HepG2 (cell line): ENCODE results near the gene MGMT. TPM values are rescaled to one million over a fixed set of nuclear protein-coding genes. Genes with fewer than 3 reads are reported as not detected.

Experiments used
- ATAC-seq: fragments of 200-7000 bp; cut with Tn5 transposase; 3 replicates; pipeline ENCODE4 v1.9.1; 2020; ENCODE audit warnings: mild to moderate bottlenecking, moderate library complexity
- BruUV-seq: library from RNA; stranded (reverse); fragments of 400-500 nt; replicated peaks from 2 replicates; lab custom pipeline; 2021; lab: Mats Ljungman, UMichigan
- CTCF ChIA-PET: fragments of 300-600 bp; formaldehyde crosslinking; extraction: SDS; loops from one replicate; lab custom pipeline; 2021; ENCODE audit warnings: low total read pairs, inconsistent platforms, low intra/inter-chr PET ratio; lab: Yijun Ruan, JAX
- POLR2A ChIA-PET: fragments of 350-600 bp; sonication (Branson Sonifier 250); formaldehyde crosslinking; loops from one replicate; lab custom pipeline; 2020; ENCODE audit warnings: antibody characterized with exemption, inconsistent platforms; lab: Yijun Ruan, JAX
- DNase-seq: peaks from one replicate; pipeline ENCODE4 v3.0.0-alpha.2; 2015; ENCODE audit warnings: low spot score
- FAIRE-seq: peaks from 3 replicates; lab custom pipeline; 2011; peaks lifted over from hg19 to GRCh38; lab: Jason Lieb, UNC
- H2AFZ ChIP-seq: one replicate; pipeline ENCODE4 v1.6.1; 2011; ENCODE audit warnings: low read length, inconsistent platforms
- H3K27ac ChIP-seq: fragments of 300-600 bp; 3 replicates; pipeline ENCODE4 v1.8.0; 2011; ENCODE audit warnings: mixed run types, mild to moderate bottlenecking, mixed read lengths, low read length, inconsistent platforms; ENCODE audit not compliant: insufficient read depth; ENCODE audit errors: extremely low read length
- H3K27me3 ChIP-seq, 2 experiments: fragments of 200-600 bp in 1 of 2; 2 replicates in 1 of 2; 3 replicates in 1 of 2; pipeline versions ENCODE4 v1.6.0 to v1.8.0; 2011; ENCODE audit warnings: low read length in 2 of 2, mild to moderate bottlenecking in 2 of 2, moderate library complexity in 2 of 2, inconsistent platforms in 1 of 2; ENCODE audit not compliant: insufficient read depth in 2 of 2, control insufficient read depth in 1 of 2
- H3K36me3 ChIP-seq, 2 experiments: fragments of 200-600 bp in 1 of 2; replicated peaks in 1 of 2; 2 replicates in 1 of 2; 3 replicates in 1 of 2; pipeline versions ENCODE4 v1.5.1 to v1.8.0; 2011; ENCODE audit warnings: low read length in 2 of 2, inconsistent platforms in 1 of 2; ENCODE audit not compliant: insufficient read depth in 2 of 2, control insufficient read depth in 1 of 2
- H3K4me1 ChIP-seq: 2 replicates; pipeline ENCODE4 v1.5.1; 2012; ENCODE audit warnings: low read length, inconsistent platforms; ENCODE audit not compliant: insufficient read depth
- H3K4me2 ChIP-seq: 2 replicates; pipeline ENCODE4 v1.6.0; 2011; ENCODE audit warnings: low read depth, low read length, inconsistent platforms
- H3K4me3 ChIP-seq, 3 experiments: fragments of 200-600 bp in 1 of 3; sonication (generic), shearing (Covaris generic) in 1 of 3; replicated peaks in 1 of 3; 2 replicates each; pipeline ENCODE4 v1.5.1; 2011 to 2016; ENCODE audit warnings: low read length in 3 of 3, inconsistent platforms in 2 of 3, low read depth in 2 of 3, mild to moderate bottlenecking in 2 of 3, control low read depth in 1 of 3, mixed read lengths in 1 of 3; ENCODE audit not compliant: insufficient read depth in 1 of 3
- H3K79me2 ChIP-seq: one replicate; pipeline ENCODE4 v1.6.1; 2011; ENCODE audit warnings: low read length, inconsistent platforms; ENCODE audit not compliant: insufficient read depth
- H3K9ac ChIP-seq: 2 replicates; pipeline ENCODE4 v1.6.0; 2011; ENCODE audit warnings: mild to moderate bottlenecking, low read depth, low read length, inconsistent platforms; ENCODE audit not compliant: insufficient read depth
- H3K9me3 ChIP-seq: 2 replicates; pipeline ENCODE4 v1.5.1; 2012; ENCODE audit warnings: mild to moderate bottlenecking, low read length
- H4K20me1 ChIP-seq: 2 replicates; pipeline ENCODE4 v1.6.0; 2011; ENCODE audit warnings: inconsistent platforms, mild to moderate bottlenecking, low read length, moderate library complexity; ENCODE audit not compliant: insufficient read depth
- FLYWCH1 ChIP-seq: sonication (generic); formaldehyde crosslinking; IDR thresholded peaks from 2 replicates; pipeline ENCODE4 v1.8.1; 2023; ENCODE audit warnings: mild to moderate bottlenecking, missing genetic modification reagents
- GZF1 ChIP-seq: sonication (generic); formaldehyde crosslinking; IDR thresholded peaks from 2 replicates; pipeline ENCODE4 v1.5.1; 2020; ENCODE audit warnings: mild to moderate bottlenecking, missing genetic modification reagents
- PATZ1 ChIP-seq: sonication (generic); formaldehyde crosslinking; IDR thresholded peaks from 2 replicates; pipeline ENCODE4 v1.4.0; 2020; ENCODE audit warnings: missing genetic modification reagents
- REL ChIP-seq: sonication (generic); formaldehyde crosslinking; conservative IDR thresholded peaks from 2 replicates; pipeline ENCODE4 v1.8.0; 2022; ENCODE audit warnings: mild to moderate bottlenecking, missing genetic modification reagents, moderate library complexity
- ZEB1 ChIP-seq: IDR thresholded peaks from 2 replicates; pipeline ENCODE4 v1.6.1; 2012; ENCODE audit warnings: mild to moderate bottlenecking, low read depth, inconsistent platforms; ENCODE audit not compliant: insufficient replicate concordance
- ZNF17 ChIP-seq: sonication (generic); formaldehyde crosslinking; IDR thresholded peaks from 2 replicates; pipeline ENCODE4 v1.5.0; 2020; ENCODE audit warnings: mild to moderate bottlenecking, missing genetic modification reagents
- ZNF446 ChIP-seq: sonication (generic); formaldehyde crosslinking; IDR thresholded peaks from 2 replicates; pipeline ENCODE4 v1.5.0; 2020; ENCODE audit warnings: mild to moderate bottlenecking, missing genetic modification reagents
- ZNF451 ChIP-seq: sonication (generic); formaldehyde crosslinking; IDR thresholded peaks from 2 replicates; pipeline ENCODE4 v1.5.0; 2020; ENCODE audit warnings: mild to moderate bottlenecking, missing genetic modification reagents
- WGBS: methylation state at CpG from one replicate; pipeline ENCODE4 v1.1.6; 2017; ENCODE audit warnings: low lambda C conversion rate; 5-methylcytosine and 5-hydroxymethylcytosine counted together
- in situ Hi-C: cut with HindIII; loops from 2 replicates; pipeline ENCODE4 v1.10.0; 2017; ENCODE audit warnings: low pct_unique_long_range_greater_than_20kb; ENCODE audit not compliant: extremely low pct_ligation_motif_present
- intact Hi-C: fragments of 100-400 bp; cut with micrococcal nuclease; formaldehyde crosslinking; loops from one replicate; pipeline ENCODE4 v1.10.0; 2022; ENCODE audit not compliant: unreplicated experiment
- polyA plus RNA-seq, 8 experiments: library from polyadenylated mRNA; depleted of rRNA in 3 of 8; stranded (reverse) in 7 of 8; unstranded in 1 of 8; fragments of >200 nt; fragmentation: Illumina TruSeq in 4 of 8; extraction: Trizol in 4 of 8; gene quantifications; 2 replicates each; pipeline versions ENCODE4 v1.2.1 to v1.2.3, GENCODE V29; 2011 to 2016; ENCODE audit warnings: low read depth in 4 of 8, missing spikeins in 1 of 8, mixed read lengths in 1 of 8; ENCODE audit not compliant: insufficient read depth in 1 of 8
- total RNA-seq, 5 experiments: library from RNA; depleted of rRNA; stranded (reverse); fragments of >200 nt; fragmentation: Illumina TruSeq; extraction: Trizol; gene quantifications; 2 replicates each; pipeline ENCODE4 v1.2.3, GENCODE V29; 2016; ENCODE audit warnings: low read depth in 1 of 5
- TF ChIP-seq, protein P1 (sequence below): sonication (generic); formaldehyde crosslinking; IDR thresholded peaks from 2 replicates; pipeline ENCODE4 v1.8.0; 2022; ENCODE audit warnings: missing genetic modification reagents, mild to moderate bottlenecking, borderline replicate concordance
- TF ChIP-seq, protein P2 (sequence below): sonication (generic); formaldehyde crosslinking; IDR thresholded peaks from 2 replicates; pipeline ENCODE4 v1.8.0; 2022; ENCODE audit warnings: low read depth, missing genetic modification reagents
- TF ChIP-seq, protein P3 (sequence below): sonication (generic); formaldehyde crosslinking; IDR thresholded peaks from 2 replicates; pipeline ENCODE4 v1.5.0; 2020; ENCODE audit warnings: mild to moderate bottlenecking, missing genetic modification reagents, borderline replicate concordance

The MGMT gene
- total and polyA plus RNA-seq, 2 of the 13 experiments (the other 11 are each of a cell fraction or from before 2014, with no cell fraction given): 12.0 to 19.5 TPM

DNA sequence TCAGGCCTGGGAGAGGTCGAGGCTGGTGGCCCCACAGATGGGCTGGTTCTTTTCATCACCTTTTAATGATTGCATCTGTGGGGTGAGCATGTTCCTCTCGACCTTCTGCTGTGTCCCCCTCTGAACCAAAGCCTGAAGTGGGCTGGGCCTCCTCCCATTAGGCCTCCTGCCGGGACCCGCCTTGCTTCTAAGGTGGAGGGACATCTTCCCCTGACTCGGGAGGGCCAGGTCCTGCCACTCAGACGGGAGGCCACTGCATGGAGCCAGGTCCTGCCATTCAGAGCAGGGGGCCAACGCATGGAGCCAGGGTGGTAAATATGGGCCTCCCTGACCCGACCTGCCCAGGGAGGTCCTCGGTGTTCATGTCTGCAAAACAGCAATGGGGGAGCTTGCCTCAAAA, 308.6 kb downstream of the MGMT start:
- no peaks in the 10 kb centered on the region for H4K20me1 ChIP-seq
- intact Hi-C loops (no loop called here), in situ Hi-C loops (no loop called here)
- ChIA-PET CTCF (no interaction called here), POLR2A (no interaction called here)
- H3K4me1 ChIP-seq: peaks cover 7% of the 10 kb centered on the region; the same call in 1 of the 2 replicates
- H3K9me3 ChIP-seq: no peaks in the 10 kb centered on the region
- no peak for DNase-seq
- H3K4me2 ChIP-seq: no peak overlapping the region
- WGBS: 63% methylated on average over 8 of the region's 9 CpGs
- H3K79me2 ChIP-seq: no peaks in the 10 kb centered on the region
- no peak for FAIRE-seq
- no peaks in the 10 kb centered on the region for H3K36me3 ChIP-seq
- no peak for ATAC-seq
- H3K9ac ChIP-seq: no peak overlapping the region
- no peak overlapping the region for H3K4me3 ChIP-seq
- no TSS peak for BruUV-seq
- no peak overlapping the region for H2AFZ ChIP-seq
- no peaks in the 10 kb centered on the region for H3K27me3 ChIP-seq
- H3K27ac ChIP-seq: no peak overlapping the region
- TF ChIP-seq ZNF446 (CRISPR knock-in tag) (no peak), GZF1 (no peak), FLYWCH1 (CRISPR knock-in tag) (no peak), ZEB1 (no peak), REL (CRISPR knock-in tag) (no peak), PATZ1 (CRISPR knock-in tag) (no peak), ZNF451 (CRISPR knock-in tag) (no peak), ZNF17 (CRISPR knock-in tag) (no peak)
- TF ChIP-seq, protein P1, sequence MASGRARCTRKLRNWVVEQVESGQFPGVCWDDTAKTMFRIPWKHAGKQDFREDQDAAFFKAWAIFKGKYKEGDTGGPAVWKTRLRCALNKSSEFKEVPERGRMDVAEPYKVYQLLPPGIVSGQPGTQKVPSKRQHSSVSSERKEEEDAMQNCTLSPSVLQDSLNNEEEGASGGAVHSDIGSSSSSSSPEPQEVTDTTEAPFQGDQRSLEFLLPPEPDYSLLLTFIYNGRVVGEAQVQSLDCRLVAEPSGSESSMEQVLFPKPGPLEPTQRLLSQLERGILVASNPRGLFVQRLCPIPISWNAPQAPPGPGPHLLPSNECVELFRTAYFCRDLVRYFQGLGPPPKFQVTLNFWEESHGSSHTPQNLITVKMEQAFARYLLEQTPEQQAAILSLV: no peak
- TF ChIP-seq, protein P2, sequence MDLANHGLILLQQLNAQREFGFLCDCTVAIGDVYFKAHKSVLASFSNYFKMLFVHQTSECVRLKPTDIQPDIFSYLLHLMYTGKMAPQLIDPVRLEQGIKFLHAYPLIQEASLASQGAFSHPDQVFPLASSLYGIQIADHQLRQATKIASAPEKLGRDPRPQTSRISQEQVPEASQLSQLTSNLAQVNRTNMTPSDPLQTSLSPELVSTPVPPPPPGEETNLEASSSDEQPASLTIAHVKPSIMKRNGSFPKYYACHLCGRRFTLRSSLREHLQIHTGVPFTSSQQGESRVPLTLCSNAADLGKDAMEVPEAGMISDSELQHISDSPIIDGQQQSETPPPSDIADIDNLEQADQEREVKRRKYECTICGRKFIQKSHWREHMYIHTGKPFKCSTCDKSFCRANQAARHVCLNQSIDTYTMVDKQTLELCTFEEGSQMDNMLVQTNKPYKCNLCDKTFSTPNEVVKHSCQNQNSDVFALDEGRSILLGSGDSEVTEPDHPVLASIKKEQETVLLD (CRISPR knock-in tag): no peak
- TF ChIP-seq, protein P3, sequence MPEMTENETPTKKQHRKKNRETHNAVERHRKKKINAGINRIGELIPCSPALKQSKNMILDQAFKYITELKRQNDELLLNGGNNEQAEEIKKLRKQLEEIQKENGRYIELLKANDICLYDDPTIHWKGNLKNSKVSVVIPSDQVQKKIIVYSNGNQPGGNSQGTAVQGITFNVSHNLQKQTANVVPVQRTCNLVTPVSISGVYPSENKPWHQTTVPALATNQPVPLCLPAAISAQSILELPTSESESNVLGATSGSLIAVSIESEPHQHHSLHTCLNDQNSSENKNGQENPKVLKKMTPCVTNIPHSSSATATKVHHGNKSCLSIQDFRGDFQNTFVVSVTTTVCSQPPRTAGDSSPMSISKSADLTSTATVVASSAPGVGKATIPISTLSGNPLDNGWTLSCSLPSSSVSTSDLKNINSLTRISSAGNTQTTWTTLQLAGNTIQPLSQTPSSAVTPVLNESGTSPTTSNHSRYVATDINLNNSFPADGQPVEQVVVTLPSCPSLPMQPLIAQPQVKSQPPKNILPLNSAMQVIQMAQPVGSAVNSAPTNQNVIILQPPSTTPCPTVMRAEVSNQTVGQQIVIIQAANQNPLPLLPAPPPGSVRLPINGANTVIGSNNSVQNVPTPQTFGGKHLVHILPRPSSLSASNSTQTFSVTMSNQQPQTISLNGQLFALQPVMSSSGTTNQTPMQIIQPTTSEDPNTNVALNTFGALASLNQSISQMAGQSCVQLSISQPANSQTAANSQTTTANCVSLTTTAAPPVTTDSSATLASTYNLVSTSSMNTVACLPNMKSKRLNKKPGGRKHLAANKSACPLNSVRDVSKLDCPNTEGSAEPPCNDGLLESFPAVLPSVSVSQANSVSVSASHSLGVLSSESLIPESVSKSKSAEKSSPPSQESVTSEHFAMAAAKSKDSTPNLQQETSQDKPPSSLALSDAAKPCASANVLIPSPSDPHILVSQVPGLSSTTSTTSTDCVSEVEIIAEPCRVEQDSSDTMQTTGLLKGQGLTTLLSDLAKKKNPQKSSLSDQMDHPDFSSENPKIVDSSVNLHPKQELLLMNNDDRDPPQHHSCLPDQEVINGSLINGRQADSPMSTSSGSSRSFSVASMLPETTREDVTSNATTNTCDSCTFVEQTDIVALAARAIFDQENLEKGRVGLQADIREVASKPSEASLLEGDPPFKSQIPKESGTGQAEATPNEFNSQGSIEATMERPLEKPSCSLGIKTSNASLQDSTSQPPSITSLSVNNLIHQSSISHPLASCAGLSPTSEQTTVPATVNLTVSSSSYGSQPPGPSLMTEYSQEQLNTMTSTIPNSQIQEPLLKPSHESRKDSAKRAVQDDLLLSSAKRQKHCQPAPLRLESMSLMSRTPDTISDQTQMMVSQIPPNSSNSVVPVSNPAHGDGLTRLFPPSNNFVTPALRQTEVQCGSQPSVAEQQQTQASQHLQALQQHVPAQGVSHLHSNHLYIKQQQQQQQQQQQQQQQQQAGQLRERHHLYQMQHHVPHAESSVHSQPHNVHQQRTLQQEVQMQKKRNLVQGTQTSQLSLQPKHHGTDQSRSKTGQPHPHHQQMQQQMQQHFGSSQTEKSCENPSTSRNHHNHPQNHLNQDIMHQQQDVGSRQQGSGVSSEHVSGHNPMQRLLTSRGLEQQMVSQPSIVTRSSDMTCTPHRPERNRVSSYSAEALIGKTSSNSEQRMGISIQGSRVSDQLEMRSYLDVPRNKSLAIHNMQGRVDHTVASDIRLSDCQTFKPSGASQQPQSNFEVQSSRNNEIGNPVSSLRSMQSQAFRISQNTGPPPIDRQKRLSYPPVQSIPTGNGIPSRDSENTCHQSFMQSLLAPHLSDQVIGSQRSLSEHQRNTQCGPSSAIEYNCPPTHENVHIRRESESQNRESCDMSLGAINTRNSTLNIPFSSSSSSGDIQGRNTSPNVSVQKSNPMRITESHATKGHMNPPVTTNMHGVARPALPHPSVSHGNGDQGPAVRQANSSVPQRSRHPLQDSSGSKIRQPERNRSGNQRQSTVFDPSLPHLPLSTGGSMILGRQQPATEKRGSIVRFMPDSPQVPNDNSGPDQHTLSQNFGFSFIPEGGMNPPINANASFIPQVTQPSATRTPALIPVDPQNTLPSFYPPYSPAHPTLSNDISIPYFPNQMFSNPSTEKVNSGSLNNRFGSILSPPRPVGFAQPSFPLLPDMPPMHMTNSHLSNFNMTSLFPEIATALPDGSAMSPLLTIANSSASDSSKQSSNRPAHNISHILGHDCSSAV (CRISPR knock-in tag): no peak
